Measurements from ENCODE around the gene KRT1. TPM values are rescaled to one million over a fixed set of nuclear protein-coding genes. Genes with fewer than 3 reads are reported as not detected.

The KRT1 gene
- polyA plus RNA-seq, 1 of the 3 experiments (the other 2 are of a cell fraction), result not detected

DNA sequence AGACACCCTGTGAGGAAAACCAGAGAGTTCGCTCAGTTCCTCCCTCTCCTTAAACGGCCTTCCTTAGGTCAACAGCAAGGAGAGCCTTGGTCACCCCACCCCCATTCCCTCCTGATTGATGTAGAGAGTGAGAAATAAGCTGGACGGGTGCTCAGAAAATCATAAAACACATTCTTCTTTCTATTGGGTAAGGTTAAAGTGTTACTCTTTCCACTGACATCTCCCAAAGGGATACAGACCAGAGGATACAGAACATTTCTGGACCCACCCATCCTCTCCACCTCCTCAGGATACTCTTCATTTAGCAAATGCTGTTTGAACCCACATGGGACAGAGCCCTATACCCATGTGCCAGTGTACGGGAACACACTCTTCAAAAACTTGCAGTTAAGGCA is 34.7 kb upstream of the KRT1 start:
- Histone ChIP-seq H3K36me3 (replicated peaks in 1 of 2; ENCODE audit: control insufficient read depth in 1 of 2, insufficient read depth in 2 of 2, low read length in 1 of 2) (no peaks in the 10 kb centered on the region), H3K79me2 (ENCODE audit: insufficient read depth) (no peaks in the 10 kb centered on the region; the same call in 1 of the 2 replicates), H3K9me2 (no peaks in the 10 kb centered on the region), H3K9ac (no peak overlapping the region), H3F3A (replicated peaks; ENCODE audit: insufficient read depth) (no peaks in the 10 kb centered on the region), H3K27me3 (ENCODE audit: insufficient read depth) (peaks cover 44% of the 10 kb centered on the region), H3K9me3 (no peaks in the 10 kb centered on the region), H3K27ac (ENCODE audit: low read depth in 2 of 2, low read length in 1 of 2) (no peak overlapping the region), H3K4me3 (ENCODE audit: low read depth in 2 of 2, low read length in 1 of 2) (no peak overlapping the region), H2AFZ (ENCODE audit: low read depth) (no peak overlapping the region), H4K20me1 (ENCODE audit: insufficient read depth) (no peaks in the 10 kb centered on the region), H3K4me1 (ENCODE audit: control insufficient read depth in 1 of 2, insufficient read depth in 2 of 2, low read depth in 1 of 2, low read length in 1 of 2) (no peaks in the 10 kb centered on the region), H3K4me2 (no peak overlapping the region)
- 55% methylated on average over 4 of the region's 4 CpGs for WGBS (ENCODE audit: low lambda C conversion rate)
- no peak for DNase-seq
- ChIA-PET POLR2A (no interaction called here), CTCF (interaction anchor here (0.6 to 1.3 kb wide), 3 partner anchors 151 to 1493 kb away, joined by 3 to 5 read pairs (median 3); no protein-coding TSS in a partner anchor)
- no peak for TF ChIP-seq NRF1 (IDR thresholded peaks at IDR 0.05; ENCODE audit: low read depth, low read length)
- TF ChIP-seq TAF1 (IDR thresholded peaks at IDR 0.05; ENCODE audit: borderline replicate concordance, low read depth, low read length), result no peak
- TF ChIP-seq MEF2A (IDR thresholded peaks at IDR 0.05; ENCODE audit: borderline replicate concordance, low read depth), result no peak
- TF ChIP-seq, protein P1, sequence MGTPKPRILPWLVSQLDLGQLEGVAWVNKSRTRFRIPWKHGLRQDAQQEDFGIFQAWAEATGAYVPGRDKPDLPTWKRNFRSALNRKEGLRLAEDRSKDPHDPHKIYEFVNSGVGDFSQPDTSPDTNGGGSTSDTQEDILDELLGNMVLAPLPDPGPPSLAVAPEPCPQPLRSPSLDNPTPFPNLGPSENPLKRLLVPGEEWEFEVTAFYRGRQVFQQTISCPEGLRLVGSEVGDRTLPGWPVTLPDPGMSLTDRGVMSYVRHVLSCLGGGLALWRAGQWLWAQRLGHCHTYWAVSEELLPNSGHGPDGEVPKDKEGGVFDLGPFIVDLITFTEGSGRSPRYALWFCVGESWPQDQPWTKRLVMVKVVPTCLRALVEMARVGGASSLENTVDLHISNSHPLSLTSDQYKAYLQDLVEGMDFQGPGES (IDR thresholded peaks at IDR 0.05; ENCODE audit: low read depth, low read length), result no peak
- TF ChIP-seq, protein P2, sequence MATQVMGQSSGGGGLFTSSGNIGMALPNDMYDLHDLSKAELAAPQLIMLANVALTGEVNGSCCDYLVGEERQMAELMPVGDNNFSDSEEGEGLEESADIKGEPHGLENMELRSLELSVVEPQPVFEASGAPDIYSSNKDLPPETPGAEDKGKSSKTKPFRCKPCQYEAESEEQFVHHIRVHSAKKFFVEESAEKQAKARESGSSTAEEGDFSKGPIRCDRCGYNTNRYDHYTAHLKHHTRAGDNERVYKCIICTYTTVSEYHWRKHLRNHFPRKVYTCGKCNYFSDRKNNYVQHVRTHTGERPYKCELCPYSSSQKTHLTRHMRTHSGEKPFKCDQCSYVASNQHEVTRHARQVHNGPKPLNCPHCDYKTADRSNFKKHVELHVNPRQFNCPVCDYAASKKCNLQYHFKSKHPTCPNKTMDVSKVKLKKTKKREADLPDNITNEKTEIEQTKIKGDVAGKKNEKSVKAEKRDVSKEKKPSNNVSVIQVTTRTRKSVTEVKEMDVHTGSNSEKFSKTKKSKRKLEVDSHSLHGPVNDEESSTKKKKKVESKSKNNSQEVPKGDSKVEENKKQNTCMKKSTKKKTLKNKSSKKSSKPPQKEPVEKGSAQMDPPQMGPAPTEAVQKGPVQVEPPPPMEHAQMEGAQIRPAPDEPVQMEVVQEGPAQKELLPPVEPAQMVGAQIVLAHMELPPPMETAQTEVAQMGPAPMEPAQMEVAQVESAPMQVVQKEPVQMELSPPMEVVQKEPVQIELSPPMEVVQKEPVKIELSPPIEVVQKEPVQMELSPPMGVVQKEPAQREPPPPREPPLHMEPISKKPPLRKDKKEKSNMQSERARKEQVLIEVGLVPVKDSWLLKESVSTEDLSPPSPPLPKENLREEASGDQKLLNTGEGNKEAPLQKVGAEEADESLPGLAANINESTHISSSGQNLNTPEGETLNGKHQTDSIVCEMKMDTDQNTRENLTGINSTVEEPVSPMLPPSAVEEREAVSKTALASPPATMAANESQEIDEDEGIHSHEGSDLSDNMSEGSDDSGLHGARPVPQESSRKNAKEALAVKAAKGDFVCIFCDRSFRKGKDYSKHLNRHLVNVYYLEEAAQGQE (IDR thresholded peaks at IDR 0.05; ENCODE audit: low read depth, low read length), result no peak
- no peak for TF ChIP-seq FOSL2 (IDR thresholded peaks at IDR 0.05; ENCODE audit: borderline replicate concordance, low read depth)
- no peak for TF ChIP-seq EZH2phosphoT487 (IDR thresholded peaks at IDR 0.05; ENCODE audit: borderline replicate concordance, low read depth)
- TF ChIP-seq EP300 (IDR thresholded peaks at IDR 0.05; ENCODE audit: borderline replicate concordance in 1 of 2, low read depth in 1 of 2, low read length in 1 of 2), result no peak
- TF ChIP-seq FOXM1 (IDR thresholded peaks at IDR 0.05; ENCODE audit: low read depth), result no peak
- TF ChIP-seq, protein P3, sequence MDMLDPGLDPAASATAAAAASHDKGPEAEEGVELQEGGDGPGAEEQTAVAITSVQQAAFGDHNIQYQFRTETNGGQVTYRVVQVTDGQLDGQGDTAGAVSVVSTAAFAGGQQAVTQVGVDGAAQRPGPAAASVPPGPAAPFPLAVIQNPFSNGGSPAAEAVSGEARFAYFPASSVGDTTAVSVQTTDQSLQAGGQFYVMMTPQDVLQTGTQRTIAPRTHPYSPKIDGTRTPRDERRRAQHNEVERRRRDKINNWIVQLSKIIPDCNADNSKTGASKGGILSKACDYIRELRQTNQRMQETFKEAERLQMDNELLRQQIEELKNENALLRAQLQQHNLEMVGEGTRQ (IDR thresholded peaks at IDR 0.05; ENCODE audit: borderline replicate concordance, low read depth, low read length), result no peak
- TF ChIP-seq RXRA (IDR thresholded peaks at IDR 0.05; ENCODE audit: borderline replicate concordance, low read depth), result no peak
- no peak for TF ChIP-seq GABPA (IDR thresholded peaks at IDR 0.05; ENCODE audit: low read depth)
- no peak for TF ChIP-seq CTCF (IDR thresholded peaks at IDR 0.05)
- TF ChIP-seq, protein P4, sequence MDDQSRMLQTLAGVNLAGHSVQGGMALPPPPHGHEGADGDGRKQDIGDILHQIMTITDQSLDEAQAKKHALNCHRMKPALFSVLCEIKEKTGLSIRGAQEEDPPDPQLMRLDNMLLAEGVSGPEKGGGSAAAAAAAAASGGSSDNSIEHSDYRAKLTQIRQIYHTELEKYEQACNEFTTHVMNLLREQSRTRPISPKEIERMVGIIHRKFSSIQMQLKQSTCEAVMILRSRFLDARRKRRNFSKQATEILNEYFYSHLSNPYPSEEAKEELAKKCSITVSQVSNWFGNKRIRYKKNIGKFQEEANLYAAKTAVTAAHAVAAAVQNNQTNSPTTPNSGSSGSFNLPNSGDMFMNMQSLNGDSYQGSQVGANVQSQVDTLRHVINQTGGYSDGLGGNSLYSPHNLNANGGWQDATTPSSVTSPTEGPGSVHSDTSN (IDR thresholded peaks at IDR 0.05), result no peak
- TF ChIP-seq RFX5 (IDR thresholded peaks at IDR 0.05; ENCODE audit: low read length), result no peak
- no peak for TF ChIP-seq SIN3A (IDR thresholded peaks at IDR 0.05; ENCODE audit: borderline replicate concordance, low read depth, low read length)
- no peak for TF ChIP-seq FOXJ3 (CRISPR knock-in tag; IDR thresholded peaks at IDR 0.05)
